Epithelial cell of esophagus (primary cell): ENCODE data around the gene RNF17.

Source experiments
- DNase-seq: peaks from one replicate; pipeline ENCODE4 v3.0.0; 2010; ENCODE audit warnings: low read depth
- H3K4me3 ChIP-seq: 2 replicates; pipeline ENCODE4 v1.5.1; 2011; ENCODE audit warnings: mild to moderate bottlenecking, low read length, control low read depth
- CTCF ChIP-seq: IDR thresholded peaks from 2 replicates; pipeline ENCODE4 v1.5.1; 2011; ENCODE audit warnings: low read depth, mild to moderate bottlenecking, low read length, control low read depth, inconsistent platforms; ENCODE audit not compliant: insufficient read depth; ENCODE audit errors: missing control alignments

The RNF17 gene

GRCh38 chr13:24860770-24861169, 96.8 kb downstream of the RNF17 start:
- no peak overlapping the region for H3K4me3 ChIP-seq
- DNase-seq, result no peak
- no peak for TF ChIP-seq CTCF

- no peak for DNase-seq
- H3K4me3 ChIP-seq, result no peak overlapping the region
- no peak for TF ChIP-seq CTCF
Measured at GRCh38 chr13:24861617-24862362, 97.8 kb downstream of the RNF17 start.

GRCh38 chr13:24863748-24864540, 100.0 kb downstream of the RNF17 start:
- no peak for TF ChIP-seq CTCF
- DNase-seq, result no peak
- H3K4me3 ChIP-seq, result no peak overlapping the region

GRCh38 chr13:24864579-24864978, 100.6 kb downstream of the RNF17 start:
- no peak for TF ChIP-seq CTCF
- peak; percentile 24 for DNase-seq

GRCh38 chr13:24865163-24865953, 101.4 kb downstream of the RNF17 start:
- H3K4me3 ChIP-seq, result no peak overlapping the region
- peak; percentile 15 for TF ChIP-seq CTCF
- no peak for DNase-seq

More at GRCh38 chr13:24864579-24864978, 100.6 kb downstream of the RNF17 start:
- no peak overlapping the region for H3K4me3 ChIP-seq

GRCh38 chr13:24866488-24866887, 102.5 kb downstream of the RNF17 start:
- TF ChIP-seq CTCF, result no peak
- H3K4me3 ChIP-seq, result no peak overlapping the region
- peak; percentile 10 for DNase-seq
